MM.1S (cell line): Measurements from ENCODE around the gene GORASP1.

ENCODE experiments used
- EZH2 ChIP-seq: fragments of 300-600 bp; sonication (generic); optimal IDR thresholded peaks from 2 replicates; pipeline ENCODE3; 2017; ENCODE audit warnings: low read depth, mild to moderate bottlenecking, antibody characterized with exemption, low read length, mixed read lengths
- EZH2phosphoT487 ChIP-seq: fragments of 300-600 bp; sonication (generic); IDR thresholded peaks from 2 replicates; pipeline ENCODE4 v1.6.1; 2018; ENCODE audit warnings: antibody characterized with exemption, low read length
- TF ChIP-seq, protein P1 (sequence below): fragments of 300-600 bp; sonication (generic); IDR thresholded peaks from 2 replicates; pipeline ENCODE4 v1.5.1; 2016; ENCODE audit warnings: antibody characterized with exemption, low read length, mixed read lengths

- TF ChIP-seq, protein P1, sequence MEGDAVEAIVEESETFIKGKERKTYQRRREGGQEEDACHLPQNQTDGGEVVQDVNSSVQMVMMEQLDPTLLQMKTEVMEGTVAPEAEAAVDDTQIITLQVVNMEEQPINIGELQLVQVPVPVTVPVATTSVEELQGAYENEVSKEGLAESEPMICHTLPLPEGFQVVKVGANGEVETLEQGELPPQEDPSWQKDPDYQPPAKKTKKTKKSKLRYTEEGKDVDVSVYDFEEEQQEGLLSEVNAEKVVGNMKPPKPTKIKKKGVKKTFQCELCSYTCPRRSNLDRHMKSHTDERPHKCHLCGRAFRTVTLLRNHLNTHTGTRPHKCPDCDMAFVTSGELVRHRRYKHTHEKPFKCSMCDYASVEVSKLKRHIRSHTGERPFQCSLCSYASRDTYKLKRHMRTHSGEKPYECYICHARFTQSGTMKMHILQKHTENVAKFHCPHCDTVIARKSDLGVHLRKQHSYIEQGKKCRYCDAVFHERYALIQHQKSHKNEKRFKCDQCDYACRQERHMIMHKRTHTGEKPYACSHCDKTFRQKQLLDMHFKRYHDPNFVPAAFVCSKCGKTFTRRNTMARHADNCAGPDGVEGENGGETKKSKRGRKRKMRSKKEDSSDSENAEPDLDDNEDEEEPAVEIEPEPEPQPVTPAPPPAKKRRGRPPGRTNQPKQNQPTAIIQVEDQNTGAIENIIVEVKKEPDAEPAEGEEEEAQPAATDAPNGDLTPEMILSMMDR, result no peak
- TF ChIP-seq EZH2phosphoT487 (no peak), EZH2 (no peak)
These were observed 42.2 kb upstream of the GORASP1 start for GRCh38 chr3:39149498-39150147.
